ENCODE data around the gene ZFP28. TPM values are rescaled to one million over a fixed set of nuclear protein-coding genes. Genes with fewer than 3 reads are reported as not detected.

ZFP28 gene
- polyA plus RNA-seq, 1 donor from 2014 or later, result 45.1 TPM

DNA sequence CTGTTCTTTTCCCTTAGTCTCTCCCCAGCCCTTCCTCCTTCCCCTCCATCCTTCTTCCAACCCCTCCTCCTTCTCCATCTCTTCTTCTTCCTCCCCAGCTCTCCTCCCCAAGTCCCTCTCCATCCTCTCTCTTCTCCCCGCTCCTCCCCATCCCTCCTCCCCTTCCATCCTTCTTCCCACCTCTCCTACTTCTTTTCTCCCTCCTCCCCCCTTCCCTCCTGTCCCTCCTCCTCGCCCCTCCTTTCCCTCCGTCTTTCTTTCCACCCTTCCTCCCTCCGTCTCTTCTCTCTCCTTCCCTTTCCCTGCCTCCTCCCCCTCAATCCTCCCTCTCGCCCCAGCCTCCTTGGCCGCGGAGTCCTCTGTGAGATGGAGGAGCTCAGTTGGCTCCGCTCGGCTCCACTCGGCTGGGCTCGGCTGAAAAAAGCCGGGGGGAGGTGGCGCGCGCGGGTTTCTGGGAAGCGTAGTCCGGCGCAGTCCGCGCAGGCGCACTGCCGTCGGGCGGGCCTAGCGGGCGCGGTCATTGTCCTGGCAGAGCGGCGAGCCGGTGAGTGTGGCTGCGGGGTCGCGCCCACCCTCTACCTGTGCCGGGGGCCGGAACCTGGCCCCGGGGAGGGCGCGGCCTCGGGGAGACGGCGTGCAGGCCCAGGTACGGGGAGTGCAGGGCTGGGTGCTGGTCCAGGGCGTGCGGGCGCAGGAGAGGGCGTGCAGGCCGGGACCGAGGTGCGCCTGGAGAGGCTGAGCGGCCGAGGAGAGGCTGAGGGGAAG is 56.2 kb downstream of the ZFP28 start, which contains the start of gene ZNF71:
ZNF71 (plus strand) TSS at position 520 of the 765 bp plus-strand sequence. CDS start 6,257 bp downstream, outside the sequence.
- Histone ChIP-seq H3K4me2 (ENCODE audit: low read length) (peak within 1 kb of the TSS; percentile 99), H3K36me3 (ENCODE audit: insufficient read depth, low read length) (peaks cover 6% of the 10 kb centered on the region), H3K27ac (ENCODE audit: low read length) (peak within 1 kb of the TSS; percentile 81), H3K79me2 (replicated peaks; ENCODE audit: insufficient read depth, low read length) (peaks cover 48% of the 10 kb centered on the region), H3K4me3 (ENCODE audit: low read length) (peak within 1 kb of the TSS; percentile 93), H3K9ac (ENCODE audit: low read length) (peak within 1 kb of the TSS; percentile 97), H3F3A (ENCODE audit: insufficient read depth, low read length, poor library complexity, severe bottlenecking) (no peaks in the 10 kb centered on the region), H3K9me3 (ENCODE audit: low read length) (peaks cover 23% of the 10 kb centered on the region), H3K27me3 (ENCODE audit: insufficient read depth, low read depth, low read length) (no peaks in the 10 kb centered on the region), H2AFZ (ENCODE audit: low read depth, low read length) (peak within 1 kb of the TSS; percentile 98), H4K20me1 (ENCODE audit: insufficient read depth) (no peaks in the 10 kb centered on the region), H3K9me2 (ENCODE audit: insufficient read depth, low read length) (no peaks in the 10 kb centered on the region)
- no peak for TF ChIP-seq EZH2 (IDR thresholded peaks at IDR 0.05; ENCODE audit: borderline replicate concordance, insufficient read depth, low read length, poor library complexity, severe bottlenecking)
- TF ChIP-seq EP300 (conservative IDR thresholded peaks at IDR 0.05; ENCODE audit: poor library complexity, severe bottlenecking), result peak; percentile 23
- TF ChIP-seq, protein P1, sequence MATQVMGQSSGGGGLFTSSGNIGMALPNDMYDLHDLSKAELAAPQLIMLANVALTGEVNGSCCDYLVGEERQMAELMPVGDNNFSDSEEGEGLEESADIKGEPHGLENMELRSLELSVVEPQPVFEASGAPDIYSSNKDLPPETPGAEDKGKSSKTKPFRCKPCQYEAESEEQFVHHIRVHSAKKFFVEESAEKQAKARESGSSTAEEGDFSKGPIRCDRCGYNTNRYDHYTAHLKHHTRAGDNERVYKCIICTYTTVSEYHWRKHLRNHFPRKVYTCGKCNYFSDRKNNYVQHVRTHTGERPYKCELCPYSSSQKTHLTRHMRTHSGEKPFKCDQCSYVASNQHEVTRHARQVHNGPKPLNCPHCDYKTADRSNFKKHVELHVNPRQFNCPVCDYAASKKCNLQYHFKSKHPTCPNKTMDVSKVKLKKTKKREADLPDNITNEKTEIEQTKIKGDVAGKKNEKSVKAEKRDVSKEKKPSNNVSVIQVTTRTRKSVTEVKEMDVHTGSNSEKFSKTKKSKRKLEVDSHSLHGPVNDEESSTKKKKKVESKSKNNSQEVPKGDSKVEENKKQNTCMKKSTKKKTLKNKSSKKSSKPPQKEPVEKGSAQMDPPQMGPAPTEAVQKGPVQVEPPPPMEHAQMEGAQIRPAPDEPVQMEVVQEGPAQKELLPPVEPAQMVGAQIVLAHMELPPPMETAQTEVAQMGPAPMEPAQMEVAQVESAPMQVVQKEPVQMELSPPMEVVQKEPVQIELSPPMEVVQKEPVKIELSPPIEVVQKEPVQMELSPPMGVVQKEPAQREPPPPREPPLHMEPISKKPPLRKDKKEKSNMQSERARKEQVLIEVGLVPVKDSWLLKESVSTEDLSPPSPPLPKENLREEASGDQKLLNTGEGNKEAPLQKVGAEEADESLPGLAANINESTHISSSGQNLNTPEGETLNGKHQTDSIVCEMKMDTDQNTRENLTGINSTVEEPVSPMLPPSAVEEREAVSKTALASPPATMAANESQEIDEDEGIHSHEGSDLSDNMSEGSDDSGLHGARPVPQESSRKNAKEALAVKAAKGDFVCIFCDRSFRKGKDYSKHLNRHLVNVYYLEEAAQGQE (IDR thresholded peaks at IDR 0.05; ENCODE audit: borderline replicate concordance), result peak; percentile 85
- TF ChIP-seq SMC3 (conservative IDR thresholded peaks at IDR 0.05; ENCODE audit: poor library complexity), result no peak
- TF ChIP-seq POLR2AphosphoS5 (IDR thresholded peaks at IDR 0.05), result peak; percentile 88
- TF ChIP-seq, protein P2, sequence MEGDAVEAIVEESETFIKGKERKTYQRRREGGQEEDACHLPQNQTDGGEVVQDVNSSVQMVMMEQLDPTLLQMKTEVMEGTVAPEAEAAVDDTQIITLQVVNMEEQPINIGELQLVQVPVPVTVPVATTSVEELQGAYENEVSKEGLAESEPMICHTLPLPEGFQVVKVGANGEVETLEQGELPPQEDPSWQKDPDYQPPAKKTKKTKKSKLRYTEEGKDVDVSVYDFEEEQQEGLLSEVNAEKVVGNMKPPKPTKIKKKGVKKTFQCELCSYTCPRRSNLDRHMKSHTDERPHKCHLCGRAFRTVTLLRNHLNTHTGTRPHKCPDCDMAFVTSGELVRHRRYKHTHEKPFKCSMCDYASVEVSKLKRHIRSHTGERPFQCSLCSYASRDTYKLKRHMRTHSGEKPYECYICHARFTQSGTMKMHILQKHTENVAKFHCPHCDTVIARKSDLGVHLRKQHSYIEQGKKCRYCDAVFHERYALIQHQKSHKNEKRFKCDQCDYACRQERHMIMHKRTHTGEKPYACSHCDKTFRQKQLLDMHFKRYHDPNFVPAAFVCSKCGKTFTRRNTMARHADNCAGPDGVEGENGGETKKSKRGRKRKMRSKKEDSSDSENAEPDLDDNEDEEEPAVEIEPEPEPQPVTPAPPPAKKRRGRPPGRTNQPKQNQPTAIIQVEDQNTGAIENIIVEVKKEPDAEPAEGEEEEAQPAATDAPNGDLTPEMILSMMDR (IDR thresholded peaks at IDR 0.05; ENCODE audit: poor library complexity, severe bottlenecking), result no peak
- TF ChIP-seq RAD21 (conservative IDR thresholded peaks at IDR 0.05), result no peak
- peak; percentile 79 for TF ChIP-seq MXI1 (conservative IDR thresholded peaks at IDR 0.05; ENCODE audit: poor library complexity, severe bottlenecking)
- no peak for TF ChIP-seq TAF1 (IDR thresholded peaks at IDR 0.05; ENCODE audit: low read depth)

DNA sequence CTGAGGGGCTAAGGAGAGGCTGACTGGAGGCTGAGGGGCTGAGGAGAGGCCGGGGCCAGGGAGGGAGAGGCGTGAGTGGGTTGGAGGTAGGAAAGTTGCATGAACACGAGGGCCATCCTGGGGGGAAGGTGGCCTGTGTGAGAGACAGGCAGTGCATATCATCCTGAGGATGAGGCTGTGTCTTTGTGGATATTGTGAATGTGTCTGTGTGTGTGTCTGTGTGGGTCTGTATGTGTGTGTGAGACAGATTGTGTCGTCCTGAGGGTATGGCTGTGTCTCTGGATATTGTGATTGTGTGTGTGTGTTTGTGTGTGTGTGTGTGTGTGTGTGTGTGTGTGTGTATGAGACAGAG is 56.8 kb downstream of the ZFP28 start:
- TF ChIP-seq EP300 (conservative IDR thresholded peaks at IDR 0.05; ENCODE audit: poor library complexity, severe bottlenecking) (no peak), RAD21 (conservative IDR thresholded peaks at IDR 0.05) (no peak), POLR2AphosphoS5 (IDR thresholded peaks at IDR 0.05) (no peak), MXI1 (conservative IDR thresholded peaks at IDR 0.05; ENCODE audit: poor library complexity, severe bottlenecking) (no peak), SMC3 (conservative IDR thresholded peaks at IDR 0.05; ENCODE audit: poor library complexity) (peak; percentile 7), TAF1 (IDR thresholded peaks at IDR 0.05; ENCODE audit: low read depth) (no peak)
- TF ChIP-seq, protein P2 (IDR thresholded peaks at IDR 0.05; ENCODE audit: poor library complexity, severe bottlenecking), result no peak
- TF ChIP-seq, protein P1 (IDR thresholded peaks at IDR 0.05; ENCODE audit: borderline replicate concordance), result no peak
- peak overlapping the region; percentile 99 for H3K4me2 ChIP-seq (ENCODE audit: low read length)
- H3K4me3 ChIP-seq (ENCODE audit: low read length), result peak overlapping the region; percentile 93
- peaks cover 50% of the 10 kb centered on the region for H3K79me2 ChIP-seq (replicated peaks; ENCODE audit: insufficient read depth, low read length)
- peaks cover 19% of the 10 kb centered on the region for H3K9me3 ChIP-seq (ENCODE audit: low read length)
- peak overlapping the region; percentile 81 for H3K27ac ChIP-seq (ENCODE audit: low read length)
- H3K9ac ChIP-seq (ENCODE audit: low read length), result peak overlapping the region; percentile 97
- H3K9me2 ChIP-seq (ENCODE audit: insufficient read depth, low read length), result no peaks in the 10 kb centered on the region
- no peaks in the 10 kb centered on the region for H3K27me3 ChIP-seq (ENCODE audit: insufficient read depth, low read depth, low read length)
- no peaks in the 10 kb centered on the region for H4K20me1 ChIP-seq (ENCODE audit: insufficient read depth)
- H3K36me3 ChIP-seq (ENCODE audit: insufficient read depth, low read length), result peaks cover 8% of the 10 kb centered on the region
- H3F3A ChIP-seq (ENCODE audit: insufficient read depth, low read length, poor library complexity, severe bottlenecking), result no peaks in the 10 kb centered on the region
- peak overlapping the region; percentile 98 for H2AFZ ChIP-seq (ENCODE audit: low read depth, low read length)

Measured in neural cell (in vitro differentiated cells).